SK-N-SH treated with all-trans-retinoic acid at 6 μM for 48 hours (cell line): ENCODE data around the gene LONP1.

Source experiments
- ESRRG ChIP-seq: fragments of 250-450 bp; sonication (Bioruptor Pico); IDR thresholded peaks from 2 replicates; pipeline ENCODE4 v1.6.1; 2021; ENCODE audit warnings: mild to moderate bottlenecking
- GLIS3 ChIP-seq: fragments of 250-450 bp; sonication (Bioruptor Pico); IDR thresholded peaks from 2 replicates; pipeline ENCODE4 v1.5.0; 2020; ENCODE audit warnings: mild to moderate bottlenecking, moderate library complexity
- PPARA ChIP-seq: fragments of 250-450 bp; sonication (Bioruptor Pico); IDR thresholded peaks from 2 replicates; pipeline ENCODE4 v1.5.0; 2020; ENCODE audit warnings: mild to moderate bottlenecking, borderline replicate concordance
- TCF4 ChIP-seq: fragments of 250-450 bp; sonication (Bioruptor Pico); IDR thresholded peaks from 2 replicates; pipeline ENCODE4 v1.8.0; 2021; ENCODE audit warnings: mild to moderate bottlenecking, moderate library complexity, borderline replicate concordance
- TOX ChIP-seq: fragments of 250-450 bp; sonication (Bioruptor Pico); IDR thresholded peaks from 2 replicates; pipeline ENCODE4 v1.8.0; 2021; ENCODE audit warnings: mild to moderate bottlenecking, moderate library complexity, borderline replicate concordance
- ZNF565 ChIP-seq: fragments of 450-650 bp; formaldehyde crosslinking; conservative IDR thresholded peaks from 2 replicates; pipeline ENCODE4 v1.5.0; 2020; ENCODE audit warnings: low read depth, mild to moderate bottlenecking, moderate library complexity
- ZNF8 ChIP-seq: fragments of 450-650 bp; formaldehyde crosslinking; IDR thresholded peaks from 2 replicates; pipeline ENCODE4 v1.5.0; 2020; ENCODE audit warnings: mild to moderate bottlenecking, moderate library complexity
- TF ChIP-seq, protein P1 (sequence below): fragments of 250-450 bp; sonication (Bioruptor Pico); IDR thresholded peaks from 2 replicates; pipeline ENCODE4 v1.5.0; 2020; ENCODE audit warnings: mild to moderate bottlenecking, moderate library complexity
- TF ChIP-seq, protein P2 (sequence below): fragments of 250-450 bp; sonication (Bioruptor Pico); IDR thresholded peaks from 2 replicates; pipeline ENCODE4 v1.8.0; 2020; ENCODE audit warnings: mild to moderate bottlenecking, moderate library complexity, borderline replicate concordance
- TF ChIP-seq, protein P3 (sequence below): fragments of 250-450 bp; sonication (Bioruptor Pico); IDR thresholded peaks from 2 replicates; pipeline ENCODE4 v1.8.0; 2021; ENCODE audit warnings: low read depth, mild to moderate bottlenecking, moderate library complexity, borderline replicate concordance

DNA sequence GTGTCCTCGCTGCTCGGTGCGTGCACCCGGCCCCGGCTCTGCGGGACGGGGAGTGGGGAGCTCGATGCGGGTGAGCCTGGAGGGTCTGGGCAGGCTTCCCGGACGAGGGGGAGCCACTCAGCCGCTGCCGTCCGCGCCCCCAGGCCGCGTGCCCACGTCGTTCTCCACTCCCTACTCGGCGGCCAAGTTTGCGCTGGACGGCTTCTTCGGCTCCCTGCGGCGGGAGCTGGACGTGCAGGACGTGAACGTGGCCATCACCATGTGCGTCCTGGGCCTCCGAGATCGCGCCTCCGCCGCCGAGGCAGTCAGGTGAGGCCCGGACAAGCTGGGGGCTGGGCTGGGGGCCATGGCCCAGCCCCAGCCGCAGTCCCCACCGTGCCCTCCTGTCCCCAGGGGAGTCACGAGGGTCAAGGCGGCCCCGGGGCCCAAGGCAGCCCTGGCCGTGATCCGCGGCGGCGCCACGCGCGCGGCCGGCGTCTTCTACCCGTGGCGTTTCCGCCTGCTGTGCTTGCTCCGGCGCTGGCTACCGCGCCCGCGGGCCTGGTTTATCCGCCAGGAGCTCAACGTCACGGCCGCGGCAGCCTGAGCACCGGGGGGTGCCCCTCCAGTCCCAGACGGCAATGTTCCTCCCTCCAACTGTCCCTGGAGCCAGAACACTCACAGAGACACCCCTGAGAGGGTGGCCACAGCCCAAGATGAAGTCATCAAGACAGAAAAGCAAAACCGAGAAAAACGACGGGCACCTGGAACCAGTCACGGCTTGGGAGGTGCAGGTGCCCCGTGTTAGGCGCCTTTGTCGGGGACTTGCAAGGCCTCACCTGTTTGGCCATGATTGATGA, 32.4 kb downstream of the LONP1 start:
- TF ChIP-seq, protein P1, sequence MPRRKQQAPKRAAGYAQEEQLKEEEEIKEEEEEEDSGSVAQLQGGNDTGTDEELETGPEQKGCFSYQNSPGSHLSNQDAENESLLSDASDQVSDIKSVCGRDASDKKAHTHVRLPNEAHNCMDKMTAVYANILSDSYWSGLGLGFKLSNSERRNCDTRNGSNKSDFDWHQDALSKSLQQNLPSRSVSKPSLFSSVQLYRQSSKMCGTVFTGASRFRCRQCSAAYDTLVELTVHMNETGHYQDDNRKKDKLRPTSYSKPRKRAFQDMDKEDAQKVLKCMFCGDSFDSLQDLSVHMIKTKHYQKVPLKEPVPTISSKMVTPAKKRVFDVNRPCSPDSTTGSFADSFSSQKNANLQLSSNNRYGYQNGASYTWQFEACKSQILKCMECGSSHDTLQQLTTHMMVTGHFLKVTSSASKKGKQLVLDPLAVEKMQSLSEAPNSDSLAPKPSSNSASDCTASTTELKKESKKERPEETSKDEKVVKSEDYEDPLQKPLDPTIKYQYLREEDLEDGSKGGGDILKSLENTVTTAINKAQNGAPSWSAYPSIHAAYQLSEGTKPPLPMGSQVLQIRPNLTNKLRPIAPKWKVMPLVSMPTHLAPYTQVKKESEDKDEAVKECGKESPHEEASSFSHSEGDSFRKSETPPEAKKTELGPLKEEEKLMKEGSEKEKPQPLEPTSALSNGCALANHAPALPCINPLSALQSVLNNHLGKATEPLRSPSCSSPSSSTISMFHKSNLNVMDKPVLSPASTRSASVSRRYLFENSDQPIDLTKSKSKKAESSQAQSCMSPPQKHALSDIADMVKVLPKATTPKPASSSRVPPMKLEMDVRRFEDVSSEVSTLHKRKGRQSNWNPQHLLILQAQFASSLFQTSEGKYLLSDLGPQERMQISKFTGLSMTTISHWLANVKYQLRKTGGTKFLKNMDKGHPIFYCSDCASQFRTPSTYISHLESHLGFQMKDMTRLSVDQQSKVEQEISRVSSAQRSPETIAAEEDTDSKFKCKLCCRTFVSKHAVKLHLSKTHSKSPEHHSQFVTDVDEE (CRISPR knock-in tag): no peak
- no peak for TF ChIP-seq TOX (CRISPR knock-in tag)
- no peak for TF ChIP-seq ZNF565 (CRISPR knock-in tag)
- no peak for TF ChIP-seq PPARA (CRISPR knock-in tag)
- TF ChIP-seq ZNF8 (CRISPR knock-in tag): no peak
- TF ChIP-seq, protein P2, sequence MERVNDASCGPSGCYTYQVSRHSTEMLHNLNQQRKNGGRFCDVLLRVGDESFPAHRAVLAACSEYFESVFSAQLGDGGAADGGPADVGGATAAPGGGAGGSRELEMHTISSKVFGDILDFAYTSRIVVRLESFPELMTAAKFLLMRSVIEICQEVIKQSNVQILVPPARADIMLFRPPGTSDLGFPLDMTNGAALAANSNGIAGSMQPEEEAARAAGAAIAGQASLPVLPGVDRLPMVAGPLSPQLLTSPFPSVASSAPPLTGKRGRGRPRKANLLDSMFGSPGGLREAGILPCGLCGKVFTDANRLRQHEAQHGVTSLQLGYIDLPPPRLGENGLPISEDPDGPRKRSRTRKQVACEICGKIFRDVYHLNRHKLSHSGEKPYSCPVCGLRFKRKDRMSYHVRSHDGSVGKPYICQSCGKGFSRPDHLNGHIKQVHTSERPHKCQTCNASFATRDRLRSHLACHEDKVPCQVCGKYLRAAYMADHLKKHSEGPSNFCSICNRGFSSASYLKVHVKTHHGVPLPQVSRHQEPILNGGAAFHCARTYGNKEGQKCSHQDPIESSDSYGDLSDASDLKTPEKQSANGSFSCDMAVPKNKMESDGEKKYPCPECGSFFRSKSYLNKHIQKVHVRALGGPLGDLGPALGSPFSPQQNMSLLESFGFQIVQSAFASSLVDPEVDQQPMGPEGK (CRISPR knock-in tag): no peak
- TF ChIP-seq TCF4: no peak
- TF ChIP-seq, protein P3, sequence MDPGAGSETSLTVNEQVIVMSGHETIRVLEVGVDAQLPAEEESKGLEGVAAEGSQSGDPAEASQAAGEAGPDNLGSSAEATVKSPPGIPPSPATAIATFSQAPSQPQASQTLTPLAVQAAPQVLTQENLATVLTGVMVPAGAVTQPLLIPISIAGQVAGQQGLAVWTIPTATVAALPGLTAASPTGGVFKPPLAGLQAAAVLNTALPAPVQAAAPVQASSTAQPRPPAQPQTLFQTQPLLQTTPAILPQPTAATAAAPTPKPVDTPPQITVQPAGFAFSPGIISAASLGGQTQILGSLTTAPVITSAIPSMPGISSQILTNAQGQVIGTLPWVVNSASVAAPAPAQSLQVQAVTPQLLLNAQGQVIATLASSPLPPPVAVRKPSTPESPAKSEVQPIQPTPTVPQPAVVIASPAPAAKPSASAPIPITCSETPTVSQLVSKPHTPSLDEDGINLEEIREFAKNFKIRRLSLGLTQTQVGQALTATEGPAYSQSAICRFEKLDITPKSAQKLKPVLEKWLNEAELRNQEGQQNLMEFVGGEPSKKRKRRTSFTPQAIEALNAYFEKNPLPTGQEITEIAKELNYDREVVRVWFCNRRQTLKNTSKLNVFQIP (CRISPR knock-in tag): no peak
- no peak for TF ChIP-seq ESRRG
- TF ChIP-seq GLIS3: no peak
